Osteocyte (in vitro differentiated cells): ENCODE measurements around the gene ZC3H10. TPM values are rescaled to one million over a fixed set of nuclear protein-coding genes. Genes with fewer than 3 reads are reported as not detected.

Experiments used
- DNase-seq: peaks from one replicate; pipeline ENCODE4 v3.0.0; 2021; ENCODE audit warnings: mixed read lengths; ENCODE audit not compliant: unreplicated experiment; ENCODE audit errors: extremely low spot score
- H3K27ac Mint-ChIP-seq: one replicate; pipeline ENCODE4 v1.8.0; 2021; ENCODE audit warnings: mild to moderate bottlenecking, mixed read lengths; ENCODE audit not compliant: unreplicated experiment
- H3K27me3 Mint-ChIP-seq: one replicate; pipeline ENCODE4 v1.8.0; 2021; ENCODE audit warnings: mixed read lengths; ENCODE audit not compliant: unreplicated experiment
- H3K36me3 Mint-ChIP-seq: one replicate; pipeline ENCODE4 v1.8.0; 2021; ENCODE audit warnings: mixed read lengths; ENCODE audit not compliant: unreplicated experiment
- H3K4me1 Mint-ChIP-seq: one replicate; pipeline ENCODE4 v1.8.0; 2021; ENCODE audit warnings: mixed read lengths; ENCODE audit not compliant: unreplicated experiment
- H3K4me3 Mint-ChIP-seq: one replicate; pipeline ENCODE4 v1.8.0; 2021; ENCODE audit warnings: mild to moderate bottlenecking, moderate library complexity, mixed read lengths; ENCODE audit not compliant: unreplicated experiment
- H3K9me3 Mint-ChIP-seq: one replicate; pipeline ENCODE4 v1.8.0; 2021; ENCODE audit warnings: mixed read lengths; ENCODE audit not compliant: unreplicated experiment
- total RNA-seq: library from RNA; stranded (reverse); gene quantifications from 2 replicates; pipeline ENCODE4 v1.2.1, GENCODE V29; 2021
- TF ChIP-seq, protein P1 (sequence below): fragments of 200-600 bp; sonication (generic); IDR thresholded peaks from 2 replicates; pipeline ENCODE4 v1.5.0; 2021; ENCODE audit warnings: antibody characterized with exemption, mild to moderate bottlenecking, moderate library complexity

The ZC3H10 gene
- total RNA-seq, 1 donor from 2014 or later, result 11.8 TPM

DNA sequence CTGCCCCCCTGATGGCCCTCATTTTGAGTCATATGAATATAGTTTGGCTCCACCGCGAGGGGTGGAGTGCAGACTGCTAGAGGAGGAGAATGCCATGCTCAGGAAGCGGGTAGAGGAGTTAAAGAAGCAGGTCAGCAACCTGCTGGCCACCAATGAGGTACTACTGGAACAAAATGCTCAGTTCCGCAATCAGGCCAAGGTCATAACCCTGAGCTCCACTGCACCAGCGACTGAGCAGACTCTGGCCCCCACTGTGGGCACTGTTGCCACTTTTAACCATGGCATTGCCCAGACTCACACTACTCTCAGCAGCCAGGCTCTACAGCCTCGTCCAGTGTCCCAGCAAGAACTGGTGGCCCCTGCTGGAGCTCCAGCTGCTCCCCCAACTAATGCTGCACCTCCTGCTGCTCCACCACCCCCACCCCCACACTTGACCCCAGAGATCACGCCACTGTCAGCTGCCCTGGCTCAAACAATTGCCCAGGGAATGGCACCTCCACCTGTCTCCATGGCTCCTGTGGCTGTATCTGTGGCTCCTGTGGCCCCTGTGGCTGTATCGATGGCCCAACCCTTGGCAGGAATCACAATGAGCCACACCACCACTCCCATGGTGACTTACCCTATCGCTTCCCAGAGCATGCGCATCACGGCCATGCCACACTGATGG lies 3.3 kb downstream of the ZC3H10 start:
- Mint-ChIP-seq H3K36me3 (peaks cover 21% of the 10 kb centered on the region), H3K27me3 (no peaks in the 10 kb centered on the region), H3K4me1 (peaks cover 33% of the 10 kb centered on the region), H3K9me3 (no peaks in the 10 kb centered on the region), H3K27ac (peak overlapping the region; percentile 9), H3K4me3 (no peak overlapping the region)
- TF ChIP-seq, protein P1, sequence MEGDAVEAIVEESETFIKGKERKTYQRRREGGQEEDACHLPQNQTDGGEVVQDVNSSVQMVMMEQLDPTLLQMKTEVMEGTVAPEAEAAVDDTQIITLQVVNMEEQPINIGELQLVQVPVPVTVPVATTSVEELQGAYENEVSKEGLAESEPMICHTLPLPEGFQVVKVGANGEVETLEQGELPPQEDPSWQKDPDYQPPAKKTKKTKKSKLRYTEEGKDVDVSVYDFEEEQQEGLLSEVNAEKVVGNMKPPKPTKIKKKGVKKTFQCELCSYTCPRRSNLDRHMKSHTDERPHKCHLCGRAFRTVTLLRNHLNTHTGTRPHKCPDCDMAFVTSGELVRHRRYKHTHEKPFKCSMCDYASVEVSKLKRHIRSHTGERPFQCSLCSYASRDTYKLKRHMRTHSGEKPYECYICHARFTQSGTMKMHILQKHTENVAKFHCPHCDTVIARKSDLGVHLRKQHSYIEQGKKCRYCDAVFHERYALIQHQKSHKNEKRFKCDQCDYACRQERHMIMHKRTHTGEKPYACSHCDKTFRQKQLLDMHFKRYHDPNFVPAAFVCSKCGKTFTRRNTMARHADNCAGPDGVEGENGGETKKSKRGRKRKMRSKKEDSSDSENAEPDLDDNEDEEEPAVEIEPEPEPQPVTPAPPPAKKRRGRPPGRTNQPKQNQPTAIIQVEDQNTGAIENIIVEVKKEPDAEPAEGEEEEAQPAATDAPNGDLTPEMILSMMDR, result no peak
- DNase-seq, result no peak

DNA sequence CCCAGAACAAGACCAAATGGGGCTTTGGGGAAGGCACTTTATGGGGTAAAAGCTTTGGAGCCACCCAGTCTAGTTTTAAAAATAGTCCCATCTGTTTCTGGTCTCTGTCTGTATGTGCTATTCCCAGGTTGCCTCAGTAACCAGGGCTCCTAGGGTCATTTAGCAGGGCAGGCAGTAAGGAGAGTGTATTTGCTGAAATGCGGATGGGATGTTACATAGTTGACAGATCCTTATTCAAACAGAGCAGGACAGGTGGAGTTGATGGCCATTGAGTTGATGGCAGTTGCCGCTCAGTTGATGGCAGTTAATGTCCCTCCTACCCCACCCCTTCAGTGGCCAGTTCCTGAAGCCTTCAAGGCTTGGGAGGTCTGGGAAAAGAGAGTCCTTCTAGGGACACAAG lies 4.6 kb downstream of the ZC3H10 start:
- no peak overlapping the region for H3K27ac Mint-ChIP-seq
- H3K9me3 Mint-ChIP-seq, result no peaks in the 10 kb centered on the region
- no peak for DNase-seq
- no peaks in the 10 kb centered on the region for H3K27me3 Mint-ChIP-seq
- H3K4me3 Mint-ChIP-seq, result no peak overlapping the region
- peaks cover 12% of the 10 kb centered on the region for H3K36me3 Mint-ChIP-seq
- TF ChIP-seq, protein P1, result no peak
- peaks cover 38% of the 10 kb centered on the region for H3K4me1 Mint-ChIP-seq

DNA sequence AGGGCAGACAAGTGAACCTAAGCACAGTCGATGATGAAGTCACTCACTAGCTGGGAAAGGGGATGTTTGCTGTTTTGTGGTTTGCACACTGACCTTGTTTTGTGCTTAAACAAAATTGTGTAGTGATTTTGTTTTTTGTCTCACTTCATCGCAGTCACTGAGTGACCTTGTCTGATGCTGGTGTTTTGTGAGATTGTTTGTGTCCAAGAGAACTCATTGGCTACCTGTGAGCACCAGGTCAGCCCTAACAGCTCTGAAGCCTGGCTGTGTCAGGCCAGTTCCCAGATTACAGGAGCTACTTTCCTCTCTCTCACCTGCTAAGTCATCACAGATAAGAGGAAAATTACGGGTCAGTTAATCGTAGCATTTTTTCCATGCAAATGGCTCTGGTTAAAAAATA lies 6.1 kb downstream of the ZC3H10 start:
- Mint-ChIP-seq H3K27me3 (no peaks in the 10 kb centered on the region), H3K4me3 (no peak overlapping the region), H3K36me3 (peaks cover 9% of the 10 kb centered on the region), H3K27ac (peak overlapping the region; percentile 21), H3K9me3 (no peaks in the 10 kb centered on the region), H3K4me1 (peaks cover 29% of the 10 kb centered on the region)
- DNase-seq, result no peak
- TF ChIP-seq, protein P1, result no peak

DNA sequence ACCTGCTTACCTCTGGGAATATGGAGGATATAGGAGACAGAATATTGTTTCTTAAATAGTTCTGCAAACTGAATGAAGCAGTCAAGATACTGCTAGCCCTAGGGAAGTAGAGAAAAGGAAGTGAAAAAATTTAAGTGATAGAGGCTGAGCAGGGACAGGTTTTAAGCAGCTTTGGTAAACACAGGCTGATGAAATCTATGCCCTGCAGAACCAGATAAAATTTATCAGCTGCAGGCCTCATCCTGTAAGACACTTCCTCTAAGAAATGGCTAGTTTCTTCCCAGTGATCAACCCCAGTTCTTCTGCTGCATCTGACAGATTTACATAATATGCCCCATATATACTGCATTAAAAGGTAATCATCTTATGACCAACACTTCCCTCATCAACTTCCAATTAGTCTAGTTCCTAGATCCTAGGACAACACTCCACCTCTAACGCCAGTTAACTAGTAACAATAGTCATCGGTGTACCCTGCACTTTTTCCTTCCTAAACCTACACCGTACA lies 8.7 kb downstream of the ZC3H10 start:
- peak overlapping the region; percentile 90 for H3K27ac Mint-ChIP-seq
- peaks cover 8% of the 10 kb centered on the region for H3K36me3 Mint-ChIP-seq
- TF ChIP-seq, protein P1, result no peak
- DNase-seq, result no peak
- no peaks in the 10 kb centered on the region for H3K27me3 Mint-ChIP-seq
- H3K4me1 Mint-ChIP-seq, result peaks cover 36% of the 10 kb centered on the region
- H3K9me3 Mint-ChIP-seq, result no peaks in the 10 kb centered on the region
- H3K4me3 Mint-ChIP-seq, result peak overlapping the region; percentile 98

DNA sequence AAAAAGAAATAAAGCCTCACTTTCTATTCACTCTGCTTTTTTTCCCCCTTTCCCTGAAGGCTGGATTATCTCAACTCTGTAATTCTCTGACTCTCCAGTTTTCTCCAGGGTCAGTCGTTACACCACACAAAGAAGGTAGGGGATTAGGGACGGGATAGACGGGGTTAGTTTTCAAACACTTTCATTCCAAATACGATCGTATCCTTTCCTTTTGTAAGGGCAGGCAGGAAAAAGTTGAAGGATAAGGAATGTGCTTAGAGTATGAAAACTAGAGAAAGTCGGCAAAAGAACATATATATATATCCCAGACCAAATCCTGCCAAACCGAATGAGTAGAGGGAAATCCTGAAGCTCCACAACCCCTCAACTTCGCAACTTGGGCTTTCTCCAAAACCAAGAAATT lies 9.4 kb downstream of the ZC3H10 start:
- Mint-ChIP-seq H3K4me1 (peaks cover 36% of the 10 kb centered on the region), H3K4me3 (peak overlapping the region; percentile 98), H3K27ac (peak overlapping the region; percentile 90), H3K9me3 (no peaks in the 10 kb centered on the region), H3K27me3 (no peaks in the 10 kb centered on the region), H3K36me3 (peaks cover 15% of the 10 kb centered on the region)
- no peak for DNase-seq
- TF ChIP-seq, protein P1, result no peak
